HG03103 (cell line): ENCODE results near the gene GPR35.

Experiments
- ATAC-seq: cut with Tn5 transposase; IDR thresholded peaks from one replicate; pipeline ENCODE4 v1.9.1; 2021; ENCODE audit warnings: low read depth; ENCODE audit not compliant: unreplicated experiment

The GPR35 gene

DNA sequence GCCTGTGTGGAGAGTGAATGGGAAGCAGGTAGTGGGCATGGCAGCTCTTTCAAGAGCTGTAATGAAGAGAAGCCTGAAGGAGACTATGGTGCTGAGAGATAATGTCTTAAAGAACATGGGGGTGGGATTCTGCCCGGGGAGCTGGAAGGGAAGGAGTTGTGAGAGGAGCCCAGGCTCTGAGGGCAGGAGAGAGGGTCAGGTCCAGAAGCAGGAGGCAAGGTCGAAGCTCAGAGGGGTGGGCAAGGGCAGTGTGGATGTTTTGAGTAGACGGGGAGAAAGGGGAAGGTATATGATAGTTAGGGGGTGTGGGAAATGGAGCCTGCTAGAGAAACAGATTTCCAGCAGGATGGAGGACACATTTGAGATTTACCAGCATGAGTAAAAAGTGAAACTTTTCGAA is 36.6 kb upstream of the GPR35 start:
- ATAC-seq: no peak

DNA sequence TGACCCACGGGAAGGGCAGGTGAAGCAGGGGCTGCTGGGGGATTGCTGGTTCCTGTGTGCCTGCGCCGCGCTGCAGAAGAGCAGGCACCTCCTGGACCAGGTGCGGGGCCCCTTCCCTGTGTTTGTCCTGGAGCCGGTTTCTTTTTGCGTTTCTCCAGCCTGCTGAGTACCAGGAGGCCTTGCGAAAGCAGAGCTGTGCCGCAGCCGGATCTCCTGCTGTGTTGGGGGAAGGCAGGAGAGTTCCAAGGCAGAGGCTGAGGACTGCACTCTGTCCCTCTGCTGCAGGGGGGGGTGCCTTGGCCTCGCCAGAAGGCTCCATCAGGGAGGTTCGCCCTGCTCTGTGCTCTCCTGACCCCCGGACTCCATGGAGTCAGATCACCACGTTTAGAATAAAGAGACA is 35.9 kb upstream of the GPR35 start:
- no peak for ATAC-seq

GRCh38 chr2:240589850-240590525 is 35.3 kb upstream of the GPR35 start:
- no peak for ATAC-seq

GRCh38 chr2:240590681-240591111 is 34.6 kb upstream of the GPR35 start:
- ATAC-seq: no peak

GRCh38 chr2:240591226-240591625 is 34.1 kb upstream of the GPR35 start:
- ATAC-seq: no peak

- no peak for ATAC-seq
Observed at GRCh38 chr2:240591784-240592183, 33.5 kb upstream of the GPR35 start.

GRCh38 chr2:240593026-240593702 is 32.1 kb upstream of the GPR35 start:
- ATAC-seq: no peak

DNA sequence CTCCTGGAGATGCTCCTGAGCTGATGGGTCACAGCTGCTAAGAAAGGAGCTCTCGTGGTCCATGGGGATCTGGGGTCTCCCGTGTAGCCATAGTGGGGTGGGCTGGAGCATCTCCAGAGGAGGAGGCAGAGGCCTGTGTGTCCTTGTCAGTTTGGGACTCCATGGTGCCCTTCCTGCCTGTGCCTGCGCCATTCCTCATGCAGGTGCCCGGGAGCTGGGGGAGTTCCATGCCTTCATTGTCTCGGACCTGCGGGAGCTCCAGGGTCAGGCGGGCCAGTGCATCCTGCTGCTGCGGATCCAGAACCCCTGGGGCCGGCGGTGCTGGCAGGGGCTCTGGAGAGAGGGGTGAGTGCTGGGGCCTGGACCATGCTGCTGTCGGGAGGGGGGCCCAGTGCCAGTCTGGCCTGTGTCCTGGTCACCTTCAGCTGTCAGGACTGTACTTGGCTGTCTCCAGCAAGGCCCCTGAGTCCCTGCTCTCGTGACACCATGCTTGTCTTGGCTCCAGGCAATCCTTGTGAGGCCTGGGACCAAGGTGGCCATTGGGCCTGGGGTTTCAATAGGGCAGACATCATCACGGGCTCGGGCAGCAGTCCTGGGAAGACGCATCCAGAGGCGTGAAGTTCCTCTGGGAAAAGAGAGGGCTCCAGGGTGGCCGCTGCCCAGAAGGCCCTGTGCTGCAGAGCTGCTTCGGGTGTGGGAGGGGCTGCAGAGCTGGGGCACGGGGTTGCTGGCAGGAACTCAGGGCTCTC is 31.4 kb upstream of the GPR35 start:
- no peak for ATAC-seq

DNA sequence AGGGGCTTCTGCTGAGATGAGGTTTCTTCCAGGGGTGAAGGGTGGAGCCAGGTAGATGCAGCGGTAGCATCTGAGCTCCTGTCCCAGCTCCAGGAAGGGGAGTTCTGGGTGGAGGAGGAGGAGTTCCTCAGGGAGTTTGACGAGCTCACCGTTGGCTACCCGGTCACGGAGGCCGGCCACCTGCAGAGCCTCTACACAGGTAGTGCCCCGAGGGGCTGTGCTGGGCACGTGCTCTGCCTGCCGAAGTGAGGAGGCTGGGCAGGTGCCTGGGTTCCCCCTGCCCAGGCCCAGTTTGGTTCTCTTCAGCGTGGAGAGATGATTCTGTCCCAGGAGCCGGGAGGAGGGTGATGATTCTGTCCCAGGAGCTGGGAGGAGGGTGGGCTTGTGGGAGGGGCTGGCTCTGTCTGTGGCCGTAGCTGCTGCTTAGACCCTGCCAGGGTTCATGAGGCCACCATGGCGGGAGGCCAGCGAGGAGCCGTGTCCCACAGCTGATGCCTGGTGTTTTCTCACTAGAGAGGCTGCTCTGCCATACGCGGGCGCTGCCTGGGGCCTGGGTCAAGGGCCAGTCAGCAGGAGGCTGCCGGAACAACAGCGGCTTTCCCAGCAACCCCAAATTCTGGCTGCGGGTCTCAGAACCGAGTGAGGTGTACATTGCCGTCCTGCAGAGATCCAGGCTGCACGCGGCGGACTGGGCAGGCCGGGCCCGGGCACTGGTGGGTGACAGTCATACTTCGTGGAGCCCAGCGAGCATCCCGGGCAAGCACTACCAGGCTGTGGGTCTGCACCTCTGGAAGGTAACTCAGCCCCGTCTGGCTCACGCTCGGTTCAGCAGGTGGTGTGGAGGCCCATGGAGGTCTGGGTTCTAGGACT is 30.5 kb upstream of the GPR35 start:
- no peak for ATAC-seq

GRCh38 chr2:240595381-240596079 is 29.8 kb upstream of the GPR35 start:
- no peak for ATAC-seq

- ATAC-seq: no peak
Observed at GRCh38 chr2:240596080-240596460, 29.2 kb upstream of the GPR35 start.

- ATAC-seq: no peak
Observed at GRCh38 chr2:240596491-240596931, 28.8 kb upstream of the GPR35 start.

- no peak for ATAC-seq
Observed at GRCh38 chr2:240597054-240597418, 28.2 kb upstream of the GPR35 start.

DNA sequence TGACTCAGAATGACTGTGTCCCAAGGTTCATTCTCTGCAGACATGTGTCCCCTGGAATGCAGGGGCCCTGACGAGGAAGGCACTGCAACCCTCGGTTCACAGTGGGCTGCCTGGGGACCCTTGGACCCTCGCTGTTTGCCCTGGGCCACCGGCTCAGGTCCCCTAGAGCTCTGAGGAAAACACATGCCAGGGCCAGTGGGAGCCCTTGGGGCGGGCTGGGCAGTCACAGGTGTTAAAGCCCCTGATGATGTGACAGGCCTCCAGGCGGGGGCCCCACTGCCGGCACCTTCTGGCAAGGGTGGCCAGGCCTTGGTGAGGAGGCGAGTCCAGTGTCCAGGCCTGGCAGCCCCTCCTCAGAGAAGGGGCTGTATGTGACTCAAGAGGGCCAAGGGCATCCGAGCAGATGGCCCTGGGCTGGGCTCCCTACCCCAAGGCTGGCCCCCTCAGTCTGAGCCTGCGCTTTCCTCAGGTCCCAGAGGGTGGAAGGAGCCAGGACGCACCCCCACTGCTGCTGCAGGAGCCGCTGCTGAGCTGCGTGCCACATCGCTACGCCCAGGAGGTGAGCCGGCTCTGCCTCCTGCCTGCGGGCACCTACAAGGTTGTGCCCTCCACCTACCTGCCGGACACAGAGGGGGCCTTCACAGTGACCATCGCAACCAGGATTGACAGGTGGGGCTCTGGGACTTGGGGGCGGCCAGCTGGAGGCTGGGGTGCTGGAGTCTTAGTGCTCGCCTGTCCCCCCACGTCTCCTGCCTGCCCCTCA is 27.7 kb upstream of the GPR35 start:
- no peak for ATAC-seq

DNA sequence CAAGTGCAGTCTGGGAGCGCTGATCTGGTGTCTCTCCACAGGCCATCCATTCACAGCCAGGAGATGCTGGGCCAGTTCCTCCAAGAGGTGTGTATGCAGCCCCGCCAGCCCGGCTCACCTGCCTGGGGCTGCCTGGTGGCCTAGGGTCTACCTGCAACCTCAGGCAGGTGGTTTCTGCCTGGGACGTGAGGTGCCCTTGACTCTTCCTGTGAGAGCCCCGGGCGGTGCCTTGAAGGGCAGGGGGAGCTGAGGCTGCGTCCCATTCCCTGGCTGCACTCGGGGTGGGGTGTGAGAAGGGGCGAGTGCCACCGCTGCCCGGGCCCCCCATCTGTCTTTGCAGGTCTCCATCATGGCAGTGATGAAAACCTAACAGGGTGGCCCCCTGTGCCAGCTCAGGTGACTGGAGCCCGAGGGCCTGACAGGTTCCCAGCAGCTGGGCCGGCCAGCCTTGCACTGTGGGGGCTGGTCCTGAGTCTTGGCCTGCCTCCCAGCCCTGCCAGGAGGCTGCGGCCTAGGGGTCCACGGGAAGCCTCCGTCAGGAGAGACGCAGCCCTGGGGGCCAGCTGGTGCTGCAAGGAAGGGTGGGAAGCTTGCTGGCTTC is 26.9 kb upstream of the GPR35 start:
- no peak for ATAC-seq

GRCh38 chr2:240599141-240599583 is 26.1 kb upstream of the GPR35 start:
- ATAC-seq: no peak

DNA sequence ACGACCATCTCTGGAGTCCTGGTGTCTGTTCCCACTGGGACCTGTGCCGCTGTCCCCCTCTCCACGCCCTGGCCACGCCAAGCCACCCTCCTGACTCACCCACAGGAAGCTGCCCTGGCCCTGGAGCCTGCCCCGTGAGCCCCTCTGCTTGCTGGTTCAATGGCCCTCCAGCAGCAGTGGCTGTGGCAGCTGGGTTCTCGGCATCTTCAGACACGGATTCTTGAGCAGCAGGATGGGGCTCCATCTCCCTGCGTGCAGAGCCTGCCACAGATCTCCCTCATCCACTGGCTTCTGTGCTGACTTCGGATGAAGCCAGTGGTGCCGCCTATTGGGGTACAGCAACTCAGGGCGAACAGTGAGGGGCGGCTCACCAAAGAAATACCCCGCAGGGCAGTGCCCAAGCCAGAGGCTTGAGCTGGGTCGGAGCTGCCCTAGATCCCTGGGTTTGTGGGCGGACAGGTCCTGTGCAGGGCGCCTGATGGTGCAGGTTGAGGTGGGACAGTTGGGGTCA is 24.8 kb upstream of the GPR35 start:
- no peak for ATAC-seq

GRCh38 chr2:240601061-240601830 is 24.0 kb upstream of the GPR35 start:
- ATAC-seq: no peak
